GM23338 (cell line): ENCODE measurements around the gene MRTO4.

Source experiments
- CTCF ChIP-seq, 2 experiments: fragments of 200-600 bp in 1 of 2; sonication (generic) in 1 of 2; conservative IDR thresholded peaks; 2 replicates each; pipeline versions ENCODE4 v1.5.1 to v1.6.1; 2016 to 2017; ENCODE audit warnings: antibody characterized with exemption in 2 of 2, low read depth in 2 of 2, mild to moderate bottlenecking in 2 of 2, moderate library complexity in 1 of 2
- EZH2 ChIP-seq: fragments of 200-600 bp; sonication (generic); IDR thresholded peaks from one replicate; pipeline ENCODE4 v1.8.0; 2017; ENCODE audit warnings: antibody characterized with exemption, mild to moderate bottlenecking, low read depth; ENCODE audit not compliant: unreplicated experiment
- EZH2phosphoT487 ChIP-seq: fragments of 200-600 bp; sonication (generic); IDR thresholded peaks from one replicate; pipeline ENCODE4 v1.8.1; 2018; ENCODE audit warnings: antibody characterized with exemption; ENCODE audit not compliant: unreplicated experiment
- JUNB ChIP-seq: IDR thresholded peaks from one replicate; pipeline ENCODE4 v1.6.1; 2016; ENCODE audit warnings: antibody characterized with exemption; ENCODE audit not compliant: unreplicated experiment
- NANOG ChIP-seq: IDR thresholded peaks from 2 replicates; pipeline ENCODE4 v1.6.1; 2016; ENCODE audit warnings: antibody characterized with exemption, borderline replicate concordance
- POLR2AphosphoS5 ChIP-seq: IDR thresholded peaks from 2 replicates; pipeline ENCODE4 v1.6.1; 2016; ENCODE audit warnings: antibody characterized with exemption, low read depth
- ZNF114 ChIP-seq: fragments of 250-450 bp; sonication (Bioruptor Pico); IDR thresholded peaks from 2 replicates; pipeline ENCODE4 v1.5.0; 2020; ENCODE audit warnings: mild to moderate bottlenecking, moderate library complexity

- TF ChIP-seq EZH2 = no peak
- TF ChIP-seq CTCF (conservative IDR thresholded peaks at IDR 0.05; ENCODE audit: low read depth in 2 of 2) = no peak
- TF ChIP-seq NANOG = no peak
- TF ChIP-seq POLR2AphosphoS5 = no peak
- TF ChIP-seq EZH2phosphoT487 = no peak
- no peak for TF ChIP-seq JUNB
- TF ChIP-seq ZNF114 (CRISPR knock-in tag) = no peak
Observed at GRCh38 chr1:19220991-19221390, 30.6 kb upstream of the MRTO4 start.
